Measurements from ENCODE around the gene CCDC138. TPM values are rescaled to one million over a fixed set of nuclear protein-coding genes. Genes with fewer than 3 reads are reported as not detected.

CCDC138 gene
- polyA plus RNA-seq, 6 donors from 2014 or later = 6.6 to 16.9 (median 10.5) TPM

DNA sequence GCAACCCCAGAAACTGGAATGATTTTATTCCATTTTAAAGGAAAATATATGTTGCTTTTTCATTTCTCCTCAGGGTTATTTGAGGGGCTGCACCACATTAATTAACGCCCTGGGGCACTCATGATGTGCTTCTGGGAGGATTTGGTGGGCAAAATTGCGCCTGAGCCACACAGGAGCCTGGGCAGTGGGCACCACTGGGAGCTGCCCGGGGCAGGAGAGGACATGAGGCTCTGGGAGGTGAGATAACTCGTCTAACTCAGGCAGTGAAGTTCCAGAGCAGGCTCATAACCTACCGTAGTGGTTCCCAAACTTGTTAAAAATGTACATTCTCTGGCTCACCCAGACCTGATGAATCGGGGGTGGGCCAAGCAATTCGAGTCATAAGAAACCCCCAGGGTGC, 134.1 kb downstream of the CCDC138 start:
- no peaks in the 10 kb centered on the region for H3K36me3 Mint-ChIP-seq

GRCh38 chr2:108921096-108922030, 134.8 kb downstream of the CCDC138 start:
- H3K27ac Mint-ChIP-seq = no peak overlapping the region

More for the DNA sequence above, 134.1 kb downstream of the CCDC138 start:
- Mint-ChIP-seq H3K4me3 (no peak overlapping the region), H3K9me3 (no peaks in the 10 kb centered on the region), H3K4me1 (no peaks in the 10 kb centered on the region), H3K27ac (no peak overlapping the region), H3K27me3 (no peaks in the 10 kb centered on the region)
- no peak for ATAC-seq (ENCODE audit: low read depth in 2 of 2)
- DNase-seq = no peak

GRCh38 chr2:108922141-108922915, 135.8 kb downstream of the CCDC138 start:
- no peak for ATAC-seq (ENCODE audit: low read depth in 2 of 2)
- H3K36me3 Mint-ChIP-seq = no peaks in the 10 kb centered on the region
- no peaks in the 10 kb centered on the region for H3K4me1 Mint-ChIP-seq
- no peak overlapping the region for H3K4me3 Mint-ChIP-seq
- DNase-seq = no peak
- H3K27ac Mint-ChIP-seq = no peak overlapping the region
- H3K27me3 Mint-ChIP-seq = no peaks in the 10 kb centered on the region
- H3K9me3 Mint-ChIP-seq = no peaks in the 10 kb centered on the region

More at GRCh38 chr2:108921096-108922030, 134.8 kb downstream of the CCDC138 start:
- Mint-ChIP-seq H3K4me3 (no peak overlapping the region), H3K36me3 (no peaks in the 10 kb centered on the region), H3K27me3 (no peaks in the 10 kb centered on the region), H3K9me3 (no peaks in the 10 kb centered on the region), H3K4me1 (no peaks in the 10 kb centered on the region)
- DNase-seq = no peak
- ATAC-seq (ENCODE audit: low read depth in 2 of 2) = no peak

GRCh38 chr2:108923019-108923700, 136.6 kb downstream of the CCDC138 start:
- H3K9me3 Mint-ChIP-seq = no peaks in the 10 kb centered on the region
- H3K4me3 Mint-ChIP-seq = no peak overlapping the region
- ATAC-seq (ENCODE audit: low read depth in 2 of 2) (no peak), DNase-seq (no peak)
- H3K27ac Mint-ChIP-seq = no peak overlapping the region
- H3K4me1 Mint-ChIP-seq = no peaks in the 10 kb centered on the region
- no peaks in the 10 kb centered on the region for H3K36me3 Mint-ChIP-seq
- no peaks in the 10 kb centered on the region for H3K27me3 Mint-ChIP-seq

DNA sequence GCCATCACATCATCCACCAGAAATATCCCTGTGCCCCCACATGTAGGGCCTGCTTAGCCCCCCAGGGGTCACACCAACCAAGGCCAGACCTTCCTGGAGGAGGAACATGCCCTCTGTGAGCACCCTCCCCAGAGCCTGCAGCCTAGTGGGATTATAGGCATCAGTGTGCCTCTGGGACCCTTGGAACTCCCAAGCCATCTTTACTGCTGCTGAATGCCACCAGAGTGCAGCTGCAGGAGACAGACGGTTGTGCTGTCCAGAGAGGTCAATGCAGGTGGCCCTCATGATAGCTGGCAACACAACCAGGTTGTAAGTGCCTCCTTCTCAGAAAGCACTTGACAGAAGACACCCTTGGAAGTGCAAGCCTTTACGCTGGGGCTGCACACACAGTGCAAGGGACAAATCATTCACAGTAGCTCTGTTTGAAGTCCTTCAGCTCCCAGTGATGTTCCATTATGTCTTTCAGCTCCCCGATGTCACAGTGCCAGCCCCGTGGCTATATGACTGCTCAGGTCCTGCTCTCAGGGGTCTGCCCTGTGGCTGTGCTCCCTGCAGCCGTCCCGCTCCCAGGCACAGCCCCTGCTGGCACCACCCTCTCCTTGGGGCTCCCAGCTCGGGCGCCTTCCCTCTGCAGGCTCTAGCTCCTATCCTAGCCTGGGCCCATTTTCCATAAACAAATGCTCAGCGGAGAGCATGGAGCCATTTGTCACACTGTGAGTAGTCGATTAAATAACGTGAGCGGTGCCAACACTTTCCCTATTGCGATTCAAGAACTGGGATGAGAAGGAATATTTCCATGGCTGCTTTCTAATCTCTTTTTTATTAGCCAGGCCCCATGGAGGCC, 137.4 kb downstream of the CCDC138 start:
- Mint-ChIP-seq H3K27me3 (no peaks in the 10 kb centered on the region), H3K27ac (no peak overlapping the region), H3K9me3 (no peaks in the 10 kb centered on the region), H3K36me3 (no peaks in the 10 kb centered on the region), H3K4me1 (no peaks in the 10 kb centered on the region), H3K4me3 (no peak overlapping the region)
- DNase-seq (no peak), ATAC-seq (ENCODE audit: low read depth in 2 of 2) (no peak)

- peak overlapping the region in 1 of 8 donors; percentile 58 for H3K4me3 Mint-ChIP-seq
- DNase-seq (no peak), ATAC-seq (ENCODE audit: low read depth in 2 of 2) (no peak)
- no peaks in the 10 kb centered on the region for H3K36me3 Mint-ChIP-seq
- no peaks in the 10 kb centered on the region for H3K9me3 Mint-ChIP-seq
- peak overlapping the region in 1 of 6 donors; percentile 45 for H3K27ac Mint-ChIP-seq
- no peaks in the 10 kb centered on the region for H3K27me3 Mint-ChIP-seq
- H3K4me1 Mint-ChIP-seq = no peaks in the 10 kb centered on the region
These were observed 138.1 kb downstream of the CCDC138 start for GRCh38 chr2:108924580-108925251.

- Mint-ChIP-seq H3K27ac (peak overlapping the region in 1 of 6 donors; percentile 45), H3K9me3 (no peaks in the 10 kb centered on the region), H3K4me1 (no peaks in the 10 kb centered on the region), H3K36me3 (no peaks in the 10 kb centered on the region), H3K4me3 (no peak overlapping the region), H3K27me3 (no peaks in the 10 kb centered on the region)
- ATAC-seq (ENCODE audit: low read depth in 2 of 2) (no peak), DNase-seq (no peak)
These were observed 138.7 kb downstream of the CCDC138 start for GRCh38 chr2:108925286-108925685.

- no peaks in the 10 kb centered on the region for H3K4me1 Mint-ChIP-seq
- no peak for ATAC-seq (ENCODE audit: low read depth in 2 of 2)
- H3K9me3 Mint-ChIP-seq = no peaks in the 10 kb centered on the region
- no peak for DNase-seq
- no peak overlapping the region for H3K27ac Mint-ChIP-seq
- H3K27me3 Mint-ChIP-seq = peaks cover 0 to 4% (median 0%) of the 10 kb centered on the region in 3 donors
- H3K4me3 Mint-ChIP-seq = no peak overlapping the region
- H3K36me3 Mint-ChIP-seq = no peaks in the 10 kb centered on the region
These were observed 139.2 kb downstream of the CCDC138 start for GRCh38 chr2:108925735-108926134.

Other genes with a start within 250 kb of the CCDC138 start
- gene RANBP2, start 67.3 kb upstream of the CCDC138 start, polyA plus RNA-seq (ENCODE audit: low read depth in 6 of 6) = 10 to 100 TPM in 4 of 6 donors, 1 to 10 TPM in 2; 2.1 to 16.9 (median 13.6) TPM
- gene EDAR, start 202.4 kb downstream of the CCDC138 start, polyA plus RNA-seq (ENCODE audit: low read depth in 6 of 6) = under 1 TPM in 1 of 6 donors, not detected in 5; 0.05 TPM